Smooth muscle cell of the coronary artery (primary cell): ENCODE data around the gene ENO3. TPM values are rescaled to one million over a fixed set of nuclear protein-coding genes. Genes with fewer than 3 reads are reported as not detected.

Source experiments
- total RNA-seq: library from RNA; depleted of rRNA; stranded (reverse); fragments of >200 nt; gene quantifications from 2 replicates; pipeline ENCODE4 v1.2.3, GENCODE V29; 2014; ENCODE audit warnings: low replicate concordance

The ENO3 gene
- total RNA-seq, result 2.7 and 4.9 TPM in 2 replicates

DNA sequence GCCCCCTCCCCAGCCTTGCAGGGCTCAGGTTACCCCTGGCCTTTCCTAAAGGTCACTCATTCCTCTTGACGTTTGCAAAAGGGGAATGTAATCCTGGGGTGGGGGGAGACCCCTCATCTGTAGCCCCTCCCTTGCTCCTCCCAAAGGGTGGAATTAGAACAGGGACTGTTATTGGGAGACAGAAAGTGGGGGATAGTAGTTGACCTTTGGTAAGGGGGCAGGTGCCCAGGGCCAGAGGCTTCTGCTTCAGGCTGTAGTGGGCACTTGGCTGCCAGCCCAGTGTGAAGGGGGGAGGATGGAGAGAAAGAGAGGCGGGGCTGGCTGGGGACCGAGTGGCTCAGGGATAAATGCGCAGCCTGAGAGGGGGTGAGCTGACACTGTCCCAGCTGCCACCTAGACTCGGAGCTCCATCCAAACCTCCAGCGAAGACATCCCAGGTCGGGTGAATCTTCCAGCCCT, at the start of gene ENO3:
TSS of gene ENO3 (plus strand) at position 374 of the 459 bp plus-strand sequence. CDS start 711 bp downstream, outside the sequence.

GRCh38 chr17:4903051-4903818, 47.7 kb upstream of the ENO3 start, which contains the start of gene CHRNE:
TSS of gene CHRNE (minus strand) at chr17:4903098. CDS start at chr17:4903063, 35 bp downstream.

GRCh38 chr17:4931963-4932362, 19.0 kb upstream of the ENO3 start, which contains the start of gene GP1BA:
TSS of gene GP1BA (plus strand) at chr17:4932277. CDS start at chr17:4932605, 328 bp downstream.

DNA sequence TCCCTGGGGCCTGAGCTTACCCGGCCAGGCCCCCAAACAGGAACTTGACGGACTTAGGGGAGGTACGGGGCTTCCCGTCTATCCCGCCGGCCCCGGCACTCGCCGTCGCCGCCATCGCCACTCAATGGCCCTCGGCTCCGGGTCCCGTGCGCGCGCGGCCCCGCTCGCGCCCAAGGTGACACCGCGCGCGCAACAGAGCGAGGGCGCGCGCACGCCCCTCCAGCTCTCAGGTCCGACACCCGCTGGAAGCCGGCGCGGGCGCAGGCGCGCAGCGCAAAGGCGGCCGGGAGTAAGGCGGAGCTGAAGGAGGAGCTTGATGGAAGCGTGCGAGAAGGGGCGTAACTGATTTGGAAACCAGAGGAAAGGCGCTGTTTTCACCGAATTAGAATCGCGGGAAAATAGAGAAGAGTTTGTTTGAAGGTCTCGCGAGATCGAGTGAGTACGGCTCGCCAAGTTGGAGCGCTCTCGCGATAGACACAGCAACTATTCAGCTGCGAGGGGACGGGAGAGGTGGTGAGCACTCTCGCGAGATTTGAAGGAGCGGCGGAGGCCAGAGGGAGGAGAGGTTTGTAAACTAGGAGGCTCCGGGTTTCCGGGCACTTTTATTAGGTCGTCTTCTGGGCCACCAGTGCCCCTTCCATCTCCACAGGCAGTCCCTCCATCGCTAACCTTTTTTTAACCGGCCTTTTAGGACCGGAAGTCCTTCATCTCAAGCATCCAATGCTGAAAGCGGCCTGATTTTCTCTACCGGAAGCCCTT, 10.9 kb upstream of the ENO3 start, which contains the start of the genes RNF167 and SLC25A11:
TSS of gene RNF167 (plus strand) at position 473 of the 759 bp plus-strand sequence. CDS start 642 bp downstream, outside the sequence.
TSS of gene SLC25A11 (minus strand) at position 251 of the 759 bp plus-strand sequence. CDS start at position 115, 136 bp downstream.

GRCh38 chr17:4948166-4948930, 2.6 kb upstream of the ENO3 start, which contains the start of gene PFN1:
TSS of gene PFN1 (minus strand) at chr17:4948530. CDS start at chr17:4948394, 136 bp downstream.

DNA sequence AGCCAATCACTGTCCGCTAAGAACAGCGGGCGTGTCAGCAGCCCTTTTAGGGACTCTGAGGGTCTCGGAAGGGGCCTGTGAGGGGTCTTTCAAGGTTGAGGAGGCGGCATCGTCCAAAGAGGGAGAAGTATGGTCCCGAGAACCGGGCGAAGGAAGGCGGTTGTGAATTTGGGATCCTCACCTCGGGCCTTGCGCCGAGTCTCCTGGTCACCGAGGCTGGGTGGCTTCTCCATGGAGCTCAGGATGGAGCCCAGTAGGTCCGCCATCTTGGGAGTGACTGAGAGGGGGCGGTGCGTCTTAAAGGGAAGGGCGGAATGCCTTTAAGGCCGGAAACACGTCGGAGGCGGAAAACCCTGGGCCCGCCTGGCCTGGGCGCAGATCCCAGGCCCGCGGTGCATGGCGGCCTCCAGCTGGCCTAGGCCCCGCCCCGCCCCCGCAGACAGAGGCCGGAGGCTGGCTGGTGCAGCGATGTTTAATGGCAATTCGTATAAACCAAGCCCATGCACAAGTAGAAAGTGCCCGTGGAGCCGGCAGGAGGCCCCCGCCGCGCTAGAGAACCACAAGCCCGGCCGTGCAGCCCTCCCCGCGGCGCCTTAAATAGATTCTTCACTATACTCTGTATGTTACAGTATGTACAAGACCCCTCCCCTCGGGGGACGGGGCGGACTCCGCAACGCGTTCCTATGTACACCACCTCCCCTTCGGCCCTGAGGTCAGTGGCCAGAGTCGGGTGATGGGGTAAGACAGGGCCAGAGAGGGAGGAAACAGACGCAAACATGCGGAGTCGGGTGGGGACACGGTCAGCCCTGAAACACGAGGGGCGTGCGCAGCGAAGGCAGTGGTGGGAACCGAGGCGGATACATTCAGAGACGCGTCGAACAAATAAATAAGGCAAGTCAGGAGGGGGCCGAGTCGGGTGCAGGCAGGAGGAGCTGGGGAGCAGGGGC, 16.9 kb downstream of the ENO3 start, which contains the start of gene SPAG7:
TSS of gene SPAG7 (minus strand) at position 279 of the 947 bp plus-strand sequence. CDS start at position 266, 13 bp downstream.

GRCh38 chr17:4986951-4987766, 36.2 kb downstream of the ENO3 start, which contains the start of gene CAMTA2:
TSS of gene CAMTA2 (minus strand) at chr17:4987675. CDS start at chr17:4986222, 1,453 bp downstream.

GRCh38 chr17:4997302-4998026, 46.5 kb downstream of the ENO3 start, which contains the start of the genes INCA1 and KIF1C:
TSS of gene INCA1 (minus strand) at chr17:4997522. CDS start at chr17:4994437, 3,085 bp downstream.
TSS of gene KIF1C (plus strand) at chr17:4997950. CDS start at chr17:5000247, 2,297 bp downstream.

Other genes with a start within 250 kb of the ENO3 start
- 6.4 and 10.1 TPM in 2 replicates for gene PELP1, start 247.0 kb upstream of the ENO3 start, total RNA-seq
- 1.7 and 3.9 TPM in 2 replicates for gene ARRB2, start 240.5 kb upstream of the ENO3 start, total RNA-seq
- 10.1 and 12.1 TPM in 2 replicates for gene MED11, start 219.7 kb upstream of the ENO3 start, total RNA-seq
- gene ZMYND15, start 211.3 kb upstream of the ENO3 start, total RNA-seq, result 0.23 TPM in 1 of 2 replicates, not detected in the other
- 0.59 and 0.83 TPM in 2 replicates for gene CXCL16, start 211.2 kb upstream of the ENO3 start, total RNA-seq
- gene TM4SF5, start 179.2 kb upstream of the ENO3 start, total RNA-seq, result not detected in 2 replicates
- gene VMO1, start 164.8 kb upstream of the ENO3 start, total RNA-seq, result 0.08 and 0.23 TPM in 2 replicates
- gene GLTPD2, start 162.2 kb upstream of the ENO3 start, total RNA-seq, result not detected in 2 replicates
- 121 and 237 TPM in 2 replicates for gene PSMB6, start 155.0 kb upstream of the ENO3 start, total RNA-seq
- gene PLD2, start 144.0 kb upstream of the ENO3 start, total RNA-seq, result 15.1 and 16.5 TPM in 2 replicates
- gene MINK1, start 117.8 kb upstream of the ENO3 start, total RNA-seq, result 20.7 and 36.0 TPM in 2 replicates
- gene C17orf107, start 51.6 kb upstream of the ENO3 start, total RNA-seq, result 2.1 and 7.4 TPM in 2 replicates
- gene CHRNE, start 48.0 kb upstream of the ENO3 start, total RNA-seq, result 0.38 and 0.47 TPM in 2 replicates
- gene GP1BA, start 18.8 kb upstream of the ENO3 start, total RNA-seq, result not detected in 2 replicates
- 51.1 and 76.2 TPM in 2 replicates for gene SLC25A11, start 11.1 kb upstream of the ENO3 start, total RNA-seq
- 12.1 and 13.3 TPM in 2 replicates for gene RNF167, start 10.9 kb upstream of the ENO3 start, total RNA-seq
- gene PFN1, start 2.6 kb upstream of the ENO3 start, total RNA-seq, result 665 and 1,065 TPM in 2 replicates
- gene SPAG7, start 16.7 kb downstream of the ENO3 start, total RNA-seq, result 44.5 and 69.5 TPM in 2 replicates
- 4.1 TPM in 2 replicates for gene CAMTA2, start 36.6 kb downstream of the ENO3 start, total RNA-seq
- gene INCA1, start 46.4 kb downstream of the ENO3 start, total RNA-seq, result 0.30 and 1.1 TPM in 2 replicates
- gene KIF1C, start 46.8 kb downstream of the ENO3 start, total RNA-seq, result 67.5 and 86.1 TPM in 2 replicates
- gene SLC52A1, start 84.3 kb downstream of the ENO3 start, total RNA-seq, result 0.15 and 0.82 TPM in 2 replicates
- gene ZFP3, start 127.3 kb downstream of the ENO3 start, total RNA-seq, result 0.47 and 0.90 TPM in 2 replicates
- 4.2 and 4.7 TPM in 2 replicates for gene ZNF232, start 160.8 kb downstream of the ENO3 start, total RNA-seq
- not detected in 2 replicates for gene USP6, start 164.9 kb downstream of the ENO3 start, total RNA-seq
- gene ZNF594, start 240.7 kb downstream of the ENO3 start, total RNA-seq, result 3.3 and 5.3 TPM in 2 replicates